Stimulated activated CD4-positive, alpha-beta T cell treated with anti-CD3 and anti-CD28 coated beads, Interleukin-2, amount 100 ng/mL, for 24 hours (primary cell): Measurements from ENCODE around the gene TRPV2.
A peak's percentile ranks its signal among the peaks of the same experiment; 100 is the strongest.
"Not testable (repeated sequence)": the region's sequence is repeated elsewhere in the genome, so short reads cannot be mapped to it uniquely, and the experiment has no call there.

Experiments
- DNase-seq, 2 donors: peaks; one replicate each; pipeline ENCODE4 v3.0.0-alpha.2; 2020

The TRPV2 gene

GRCh38 chr17:16438557-16439302 is 23.4 kb downstream of the TRPV2 start:
- peak; percentile 93 to 95 for DNase-seq

GRCh38 chr17:16439303-16439791 is 24.0 kb downstream of the TRPV2 start:
- no peak for DNase-seq

- DNase-seq, result no peak
Observed at GRCh38 chr17:16439811-16440351, 24.5 kb downstream of the TRPV2 start.

GRCh38 chr17:16440354-16440753 is 25.0 kb downstream of the TRPV2 start:
- not testable (repeated sequence) for DNase-seq

GRCh38 chr17:16440901-16441629 is 25.7 kb downstream of the TRPV2 start:
- no peak for DNase-seq

GRCh38 chr17:16442141-16442540 is 26.8 kb downstream of the TRPV2 start:
- no peak for DNase-seq

GRCh38 chr17:16442594-16443510 is 27.5 kb downstream of the TRPV2 start:
- DNase-seq, result no peak

- peak in 1 of 2 donors; percentile 65 for DNase-seq
Observed at GRCh38 chr17:16443511-16444257, 28.3 kb downstream of the TRPV2 start.

GRCh38 chr17:16444258-16444886 is 29.0 kb downstream of the TRPV2 start:
- peak in 1 of 2 donors; percentile 53 for DNase-seq

GRCh38 chr17:16446338-16446983 is 31.1 kb downstream of the TRPV2 start:
- no peak for DNase-seq

GRCh38 chr17:16447676-16448075 is 32.3 kb downstream of the TRPV2 start:
- no peak for DNase-seq

GRCh38 chr17:16448490-16448889 is 33.1 kb downstream of the TRPV2 start:
- DNase-seq, result no peak

GRCh38 chr17:16449121-16449570 is 33.8 kb downstream of the TRPV2 start:
- no peak for DNase-seq

GRCh38 chr17:16450028-16450427 is 34.7 kb downstream of the TRPV2 start:
- DNase-seq, result no peak

GRCh38 chr17:16452268-16452667 is 36.9 kb downstream of the TRPV2 start:
- not testable (repeated sequence) for DNase-seq

GRCh38 chr17:16453493-16453851 is 38.1 kb downstream of the TRPV2 start:
- no peak for DNase-seq

GRCh38 chr17:16455997-16456741 is 40.8 kb downstream of the TRPV2 start:
- no peak for DNase-seq

GRCh38 chr17:16456742-16457316 is 41.5 kb downstream of the TRPV2 start:
- DNase-seq, result no peak

GRCh38 chr17:16459271-16459670 is 43.9 kb downstream of the TRPV2 start:
- DNase-seq, result no peak
